Fibroblast of peridontal ligament (primary cell): ENCODE data around the gene SMAGP.
A peak's percentile ranks its signal among the peaks of the same experiment; 100 is the strongest.
"Not testable (repeated sequence)": the region's sequence is repeated elsewhere in the genome, so short reads cannot be mapped to it uniquely, and the experiment has no call there.

Experiments used
- DNase-seq: peaks from one replicate; pipeline ENCODE4 v3.0.0-alpha.2; 2010; ENCODE audit errors: extremely low read depth

SMAGP gene, protein sequence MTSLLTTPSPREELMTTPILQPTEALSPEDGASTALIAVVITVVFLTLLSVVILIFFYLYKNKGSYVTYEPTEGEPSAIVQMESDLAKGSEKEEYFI

DNA sequence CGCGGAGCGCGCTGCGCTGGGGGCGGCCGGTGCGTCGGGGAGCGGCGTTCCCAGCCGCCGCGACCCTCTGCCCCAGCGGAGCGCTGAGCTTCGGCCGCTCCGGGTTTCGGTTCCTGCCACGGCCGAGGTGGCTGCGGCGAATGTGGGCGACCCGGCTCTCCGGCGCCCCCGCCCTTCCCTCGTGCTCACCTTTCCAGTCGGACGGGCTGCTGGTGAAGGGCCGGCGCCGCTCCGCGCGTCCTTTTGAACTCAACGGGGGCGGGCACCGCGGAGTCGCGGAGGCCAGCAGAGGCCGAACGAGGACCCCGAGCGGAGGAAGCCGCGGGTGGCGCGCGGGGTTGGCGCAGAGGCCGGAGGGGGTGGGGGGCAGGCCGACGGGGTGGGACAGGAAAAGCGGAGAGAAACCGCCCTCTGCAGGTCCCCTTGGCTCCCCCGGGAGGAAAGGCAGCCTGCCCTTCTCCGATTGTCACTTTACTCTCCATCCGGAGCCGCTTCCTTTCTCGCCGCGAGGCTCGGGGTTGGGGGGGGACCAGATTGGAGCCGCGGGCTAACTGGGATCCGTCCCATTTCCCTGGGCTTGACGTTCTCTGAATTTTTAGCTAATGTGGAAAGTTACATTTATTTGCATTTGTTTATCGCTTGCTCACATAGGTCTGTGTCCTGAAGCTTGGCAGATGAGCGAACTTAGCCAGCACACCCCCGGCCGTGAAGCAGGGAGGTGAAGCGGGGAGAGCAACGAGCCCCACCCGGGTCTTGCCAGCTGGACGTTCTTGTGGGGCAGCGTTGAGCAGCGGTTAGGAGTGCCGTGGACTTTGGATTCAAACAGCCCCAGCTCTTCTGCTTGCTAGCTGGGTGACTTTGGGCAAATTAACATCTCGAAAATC, at the start of gene SMAGP:
Gene SMAGP (minus strand): TSS at position 349 of the 884 bp plus-strand sequence. CDS start 1,137 bp downstream, outside the sequence.
- no peak for DNase-seq

DNA sequence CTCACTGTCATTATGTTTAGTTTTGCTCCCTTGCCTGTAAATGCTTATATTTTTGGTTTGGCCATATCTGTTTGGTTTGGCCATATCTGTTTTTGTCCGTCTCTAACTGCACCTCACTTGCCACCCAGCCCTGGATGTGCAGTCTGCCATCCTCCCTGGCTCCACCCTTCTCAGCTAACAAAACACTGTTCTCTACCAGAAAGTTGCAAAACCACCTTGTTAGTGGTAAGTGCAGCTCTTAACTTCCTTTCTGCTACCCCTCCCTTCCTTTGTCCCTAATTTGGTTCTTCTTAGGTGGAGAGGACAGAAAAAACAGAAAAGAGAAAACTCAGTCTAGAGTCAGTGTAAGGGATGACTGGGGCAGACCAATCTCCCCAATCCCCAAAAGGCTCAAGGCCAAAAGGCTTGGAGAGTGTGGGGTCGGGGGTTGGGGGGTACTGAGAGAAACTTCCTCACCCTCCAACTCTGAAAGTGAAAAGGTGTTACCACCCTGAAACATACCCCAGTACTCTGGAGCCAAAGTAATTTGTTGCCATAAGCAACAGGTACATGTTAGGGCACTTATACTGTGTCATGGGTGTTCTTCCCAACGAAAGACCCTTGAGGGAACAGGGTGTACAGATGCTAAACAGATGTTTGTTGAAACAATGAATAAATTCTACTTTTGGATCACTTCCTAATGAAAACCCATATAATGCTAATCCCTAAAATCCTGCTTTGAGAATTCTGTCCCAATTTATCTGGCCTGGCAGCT, 48.8 kb upstream of the SMAGP start:
- no peak for DNase-seq

DNA sequence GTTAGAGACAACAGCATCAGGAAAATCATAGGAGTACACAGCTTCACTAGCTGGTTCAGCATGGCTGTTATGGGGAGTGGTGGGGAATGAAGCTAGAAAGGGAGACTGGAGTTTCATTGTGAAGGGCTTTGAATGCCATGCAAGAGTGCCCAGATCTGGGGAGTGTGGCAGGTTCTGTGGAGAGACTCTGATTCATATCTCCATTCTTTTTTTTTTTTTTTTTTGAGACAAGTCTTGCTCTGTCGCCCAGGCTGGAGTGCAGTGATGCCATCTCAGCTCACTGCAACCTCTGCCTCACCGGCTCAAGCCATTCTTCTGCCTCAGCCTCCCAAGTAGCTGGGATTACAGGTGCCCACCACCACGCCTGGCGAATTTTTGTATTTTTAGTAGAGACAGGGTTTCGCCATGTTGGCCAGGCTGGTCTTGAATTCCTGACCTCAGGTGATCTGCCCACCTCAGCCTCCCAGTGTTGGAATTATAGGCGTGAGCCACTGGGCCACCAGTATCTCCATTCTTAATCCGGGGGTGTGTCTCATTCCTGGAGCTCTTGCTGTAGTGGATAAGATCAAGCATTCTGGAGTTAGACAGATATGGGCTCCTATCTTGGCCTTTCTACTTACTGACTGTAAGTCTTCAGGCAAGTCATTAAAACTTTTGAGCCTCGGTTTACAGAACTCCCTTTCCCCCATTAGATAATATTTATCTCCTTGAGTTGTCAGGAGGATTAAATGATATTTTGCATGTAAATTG, 48.0 kb upstream of the SMAGP start:
- DNase-seq = not testable (repeated sequence)

DNA sequence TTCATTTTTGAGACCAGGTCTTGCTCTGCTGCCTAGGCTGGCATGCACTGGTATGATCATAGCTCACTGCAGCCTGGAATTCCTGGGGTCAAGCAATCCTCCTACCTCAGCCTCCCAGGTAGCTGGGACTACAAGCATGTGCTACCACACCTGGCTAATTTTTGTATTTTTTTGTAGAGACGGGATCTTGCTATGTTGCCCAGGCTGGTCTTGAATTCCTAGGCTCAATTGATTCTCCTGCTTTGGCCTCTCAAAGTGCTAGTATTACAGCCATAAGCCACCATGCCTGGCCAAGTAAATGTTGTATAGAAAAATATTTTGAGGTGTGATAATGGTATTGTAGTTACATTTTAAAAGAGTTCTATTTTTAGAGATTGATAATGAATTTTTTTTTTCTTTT, 41.2 kb upstream of the SMAGP start:
- no peak for DNase-seq

DNA sequence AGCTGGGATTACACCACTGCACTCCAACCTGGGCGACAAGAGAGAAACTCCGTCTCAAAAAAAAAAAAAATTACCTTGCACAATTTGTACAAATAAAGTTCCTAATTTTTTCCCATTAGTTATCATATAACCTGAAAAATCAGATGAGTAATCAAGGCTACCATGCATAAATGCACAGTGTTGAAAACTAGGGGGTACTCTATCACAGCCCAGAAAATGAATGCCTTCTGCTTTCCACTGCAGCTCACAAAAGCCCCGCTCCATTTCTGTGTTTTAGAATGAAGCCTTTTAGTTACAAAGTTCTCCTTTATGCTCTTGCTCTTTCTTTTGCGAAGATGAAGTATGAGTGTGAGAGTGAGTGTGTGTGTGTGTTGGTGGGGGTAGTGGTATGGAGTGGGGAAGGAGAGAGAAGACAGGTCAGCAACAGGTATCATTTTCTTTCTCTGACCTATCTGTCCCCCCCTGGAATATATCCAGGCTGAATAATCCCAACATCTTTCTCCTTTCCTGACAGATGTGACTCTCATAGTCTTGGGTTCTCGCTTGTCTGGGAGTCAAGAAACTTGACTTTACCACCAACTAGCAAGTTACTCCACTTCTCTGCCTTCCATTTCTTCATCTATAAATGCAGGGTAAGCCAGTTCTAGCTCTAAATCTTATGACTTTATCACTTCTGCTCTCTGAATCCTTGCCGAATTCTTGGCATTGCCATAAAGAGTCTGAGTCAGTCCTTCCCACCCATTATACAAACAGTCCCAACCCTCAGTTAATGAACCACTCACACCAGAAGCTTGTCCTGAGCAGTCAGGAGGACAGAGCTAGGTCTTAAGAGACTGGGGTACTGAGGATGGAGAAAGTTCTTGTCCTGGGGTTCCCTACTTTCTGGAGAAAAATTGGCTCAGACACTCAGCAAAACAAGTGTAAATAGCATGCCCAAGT, 37.7 kb upstream of the SMAGP start:
- DNase-seq = peak; percentile 93

DNA sequence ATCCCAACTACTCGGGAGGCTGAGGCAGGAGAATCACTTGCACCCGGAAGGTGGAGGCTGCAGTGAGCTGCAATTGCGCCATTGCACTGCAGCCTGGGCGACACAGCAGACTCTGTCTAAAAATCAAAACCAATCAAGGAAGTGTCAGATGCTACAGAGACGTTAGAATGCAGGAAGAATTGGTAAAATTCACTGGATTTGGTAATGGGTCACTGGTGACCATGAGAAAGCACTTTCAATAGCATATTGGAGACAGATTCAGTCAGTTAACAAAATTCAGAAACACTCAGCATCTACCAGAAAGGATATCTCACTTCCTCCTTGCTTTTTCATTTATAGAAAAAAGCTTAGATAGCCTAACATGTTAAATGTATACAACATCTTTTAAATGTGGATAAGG, 36.3 kb upstream of the SMAGP start:
- DNase-seq = no peak

DNA sequence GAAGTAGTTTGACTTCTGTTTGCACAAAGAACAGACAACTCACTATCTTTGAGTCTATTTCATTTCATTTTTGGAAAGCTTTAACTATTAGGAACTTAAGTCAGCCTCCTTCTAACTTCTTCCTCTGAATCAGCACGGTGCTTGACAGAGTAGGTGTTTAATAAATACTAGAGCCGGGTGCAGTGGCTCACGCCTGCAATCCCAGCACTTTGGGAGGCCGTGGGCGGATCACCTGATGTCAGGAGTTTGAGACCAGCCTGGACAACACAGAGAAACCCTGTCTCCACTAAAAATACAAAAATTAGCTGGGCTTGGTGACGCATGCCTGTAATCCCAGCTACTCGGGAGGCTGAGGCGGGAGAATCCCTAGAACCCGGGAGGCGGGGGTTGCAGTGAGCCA, 30.6 kb upstream of the SMAGP start:
- DNase-seq = not testable (repeated sequence)

DNA sequence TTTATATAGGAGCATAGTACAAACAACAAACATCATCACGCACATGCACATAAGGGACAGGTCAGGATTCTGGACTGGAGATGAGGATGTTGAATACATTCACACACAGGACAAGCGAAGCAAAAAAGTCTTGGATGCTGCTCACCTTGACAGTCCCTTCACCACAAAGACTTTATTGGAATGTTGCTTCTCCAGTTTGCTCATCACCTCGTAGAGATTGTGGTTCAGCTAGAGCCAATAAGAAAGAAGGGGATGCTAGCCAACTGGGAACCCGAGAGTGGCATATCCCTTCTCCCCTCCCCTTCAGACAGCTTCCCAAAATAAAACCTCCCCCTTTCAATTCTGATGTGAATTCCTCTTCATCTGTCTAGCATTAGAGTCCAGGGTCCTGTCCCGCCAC, 25.4 kb upstream of the SMAGP start:
- DNase-seq = no peak

DNA sequence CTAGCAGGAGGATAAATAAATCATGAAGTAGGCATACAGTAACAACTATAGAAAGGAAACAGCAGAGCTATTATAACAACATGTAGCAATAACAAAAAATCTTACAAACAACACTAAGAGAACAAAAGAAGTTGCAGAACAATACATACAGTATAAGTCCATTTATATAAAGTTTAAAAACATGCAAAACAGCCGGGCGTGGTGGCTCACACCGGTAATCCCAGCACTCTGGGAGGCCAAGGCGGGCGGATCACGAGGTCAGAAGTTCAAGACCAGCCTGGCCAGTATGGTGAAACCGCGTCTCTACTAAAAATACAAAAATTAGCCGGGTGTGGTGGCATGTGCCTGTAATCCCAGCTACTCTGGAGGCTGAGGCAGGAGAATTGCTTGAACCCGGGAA, 23.9 kb upstream of the SMAGP start:
- not testable (repeated sequence) for DNase-seq

DNA sequence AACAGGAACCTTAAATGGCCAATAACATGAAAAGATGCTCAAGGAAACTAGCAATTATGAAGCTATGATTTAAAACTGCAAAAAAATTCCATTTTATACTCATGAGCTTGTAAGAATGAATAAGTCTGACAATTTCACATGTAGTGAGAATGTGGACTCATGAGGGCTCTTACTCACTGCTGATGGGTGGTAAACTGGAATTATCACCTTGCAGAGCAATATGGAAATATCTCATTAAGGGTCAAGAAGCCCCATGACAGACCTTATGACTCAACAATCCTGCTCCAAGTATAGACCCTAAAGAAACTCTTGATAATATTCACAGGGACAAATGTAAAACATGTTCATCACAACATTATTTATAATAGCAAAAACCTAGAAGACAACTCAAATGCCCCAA, 23.5 kb upstream of the SMAGP start:
- no peak for DNase-seq

DNA sequence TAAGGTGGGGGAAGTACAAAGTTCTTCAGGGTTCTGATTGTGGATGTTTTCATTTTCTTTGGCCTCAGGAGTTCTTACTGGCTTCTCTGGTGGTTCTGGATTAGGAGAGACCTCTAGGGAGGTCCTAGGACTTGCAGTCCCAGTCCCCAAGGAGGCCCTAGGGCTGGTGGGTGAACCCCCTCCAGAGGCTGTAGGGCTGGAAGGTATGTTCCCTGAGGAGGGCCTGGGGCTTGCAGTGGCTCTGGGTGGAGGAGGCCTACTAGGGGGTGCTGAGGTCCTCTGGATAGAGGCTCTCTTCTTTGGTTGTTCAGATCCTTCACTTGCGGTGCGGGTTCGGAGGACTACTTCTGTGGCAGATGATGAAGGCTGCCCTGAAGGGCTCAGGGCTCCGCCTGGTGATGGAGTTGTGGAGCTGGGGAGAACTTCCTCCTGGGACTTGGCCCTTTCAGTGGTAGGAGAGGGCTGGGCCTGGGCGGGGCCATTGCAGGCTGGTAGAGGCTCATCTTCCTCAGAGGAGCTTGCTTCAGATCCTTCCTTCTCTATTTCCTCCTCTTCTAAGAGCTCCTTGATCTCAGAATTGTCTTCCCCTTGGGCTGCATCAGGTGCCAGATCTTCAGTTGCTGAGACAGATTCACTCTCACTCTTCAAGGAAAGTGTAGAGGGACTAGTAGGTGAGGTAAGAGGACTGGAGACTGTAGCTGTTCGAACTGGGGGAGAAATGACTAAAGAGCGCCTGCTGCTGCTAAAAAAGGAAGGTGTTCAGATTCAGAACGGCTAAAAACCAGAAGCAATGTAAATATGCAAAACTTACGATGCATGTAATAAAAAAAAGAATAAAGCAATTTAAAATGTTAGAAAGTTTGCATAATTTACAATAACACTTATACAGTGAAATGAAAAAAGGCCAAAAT, 21.6 kb upstream of the SMAGP start:
- DNase-seq = not testable (repeated sequence)

DNA sequence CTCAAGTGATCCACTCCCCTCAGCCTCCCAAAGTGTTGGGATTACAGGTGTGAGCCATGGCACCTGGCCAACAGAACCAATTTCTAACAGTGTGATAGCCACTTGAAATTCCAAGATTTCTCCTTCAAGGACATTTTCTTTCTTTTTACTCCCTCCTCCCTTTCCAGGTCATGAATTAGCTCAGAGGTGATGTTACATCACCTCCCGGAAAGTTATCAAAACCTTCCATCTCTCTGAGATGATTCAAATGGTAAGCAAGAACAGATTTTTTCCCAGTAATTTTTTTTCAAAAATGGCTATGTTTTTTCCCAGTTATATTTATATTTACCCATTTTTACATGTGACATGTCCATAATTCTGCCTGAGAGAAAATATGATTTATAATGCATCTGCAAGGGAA, 15.6 kb upstream of the SMAGP start:
- no peak for DNase-seq

DNA sequence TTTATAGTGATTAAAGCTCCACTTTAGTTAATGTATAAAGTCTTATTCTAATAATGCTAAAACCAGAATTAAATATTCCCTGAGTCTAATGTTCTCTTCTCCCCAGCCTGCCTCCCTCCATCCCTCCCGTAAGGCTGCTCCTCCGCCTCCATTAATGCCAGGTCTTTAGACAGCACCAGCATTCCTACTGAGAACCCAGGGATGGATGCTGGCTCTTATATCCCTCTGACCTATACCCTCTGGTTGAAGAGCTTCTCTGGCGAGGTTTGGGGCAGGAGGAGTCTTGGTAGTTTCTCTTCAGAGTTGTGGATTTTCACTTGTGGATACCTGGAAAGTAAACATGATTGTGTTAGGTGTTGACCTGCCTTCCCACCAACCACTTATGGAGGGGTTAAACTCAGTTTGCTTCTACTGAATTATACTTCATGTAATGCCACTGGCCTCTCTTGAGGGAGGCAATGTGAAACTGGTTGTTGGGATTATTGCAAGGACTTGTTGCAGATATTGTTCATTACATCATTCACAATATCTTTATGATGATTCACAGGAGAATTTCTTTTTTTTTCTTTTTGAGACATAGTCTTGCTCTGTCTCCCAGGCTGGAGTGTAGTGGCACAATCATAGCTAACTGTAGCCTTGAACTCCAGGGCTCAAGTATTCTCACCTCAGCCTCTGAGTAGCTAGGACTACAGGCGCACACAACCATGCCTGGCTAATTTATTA, 11.1 kb upstream of the SMAGP start:
- DNase-seq = peak; percentile 79

DNA sequence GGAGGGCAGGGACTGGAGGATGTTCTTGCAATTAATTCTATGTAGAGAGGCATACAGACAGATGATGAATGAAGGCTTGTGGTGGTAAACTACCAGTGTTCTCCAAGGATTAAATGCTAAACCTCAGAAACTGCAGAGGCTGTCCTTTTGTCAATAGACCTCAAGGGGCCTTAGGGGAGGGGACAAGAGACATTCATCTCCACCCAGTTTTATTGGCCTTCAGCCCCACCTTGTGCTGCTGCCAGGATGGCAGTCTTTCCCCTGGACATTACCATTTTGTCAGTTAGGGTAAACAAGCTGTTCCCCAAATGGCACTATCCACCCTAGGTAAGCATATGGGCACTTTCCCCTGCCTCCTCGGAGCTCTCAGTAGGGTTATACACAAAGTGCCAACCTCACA, 4.9 kb upstream of the SMAGP start:
- DNase-seq = no peak

DNA sequence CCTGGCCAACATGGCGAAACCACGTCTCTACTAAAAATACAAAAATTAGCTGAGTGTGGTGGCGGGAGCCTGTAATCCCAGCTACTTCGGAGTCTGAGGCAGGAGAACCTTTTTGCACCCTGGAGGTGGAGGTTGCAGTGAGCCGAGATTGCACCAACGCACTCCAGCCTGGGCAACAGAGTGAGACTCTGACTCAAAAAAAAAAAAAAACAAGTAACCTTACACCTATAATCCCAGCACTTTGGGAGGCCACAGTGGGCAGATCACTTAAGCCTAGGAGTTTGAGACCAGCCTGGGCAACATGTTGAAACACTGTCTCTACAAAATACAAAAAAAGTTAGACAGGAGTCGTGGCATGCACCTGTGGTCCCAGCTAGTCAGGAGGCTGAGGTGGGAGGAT, 2.6 kb upstream of the SMAGP start:
- not testable (repeated sequence) for DNase-seq

DNA sequence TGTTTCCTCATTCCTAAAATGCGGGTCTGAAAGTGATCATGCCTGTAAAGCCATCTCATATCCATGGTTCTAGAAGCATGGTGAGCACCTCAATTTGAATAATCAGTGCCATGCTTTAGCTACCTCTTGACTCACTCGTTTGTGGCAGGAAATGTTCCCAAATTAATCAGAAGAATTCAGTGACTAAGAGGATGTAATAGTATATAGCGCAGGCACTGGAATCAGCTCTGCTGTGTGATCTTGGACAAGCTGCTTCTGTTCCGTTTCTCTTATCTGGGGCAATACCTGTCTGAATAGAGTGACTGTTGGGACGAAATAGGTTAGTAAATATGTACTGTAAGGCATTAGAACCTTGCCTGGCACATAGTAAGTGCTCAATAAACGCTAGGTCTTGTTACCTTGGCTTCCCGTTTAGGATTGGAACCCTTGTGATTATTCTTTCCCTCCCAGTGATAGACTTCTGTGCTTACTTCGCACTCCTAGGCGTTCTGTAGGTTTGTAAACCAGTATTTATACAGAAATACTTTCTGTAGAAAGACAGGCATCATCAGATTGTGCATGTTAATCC, 820 bp upstream of the SMAGP start:
- DNase-seq = peak; percentile 81

DNA sequence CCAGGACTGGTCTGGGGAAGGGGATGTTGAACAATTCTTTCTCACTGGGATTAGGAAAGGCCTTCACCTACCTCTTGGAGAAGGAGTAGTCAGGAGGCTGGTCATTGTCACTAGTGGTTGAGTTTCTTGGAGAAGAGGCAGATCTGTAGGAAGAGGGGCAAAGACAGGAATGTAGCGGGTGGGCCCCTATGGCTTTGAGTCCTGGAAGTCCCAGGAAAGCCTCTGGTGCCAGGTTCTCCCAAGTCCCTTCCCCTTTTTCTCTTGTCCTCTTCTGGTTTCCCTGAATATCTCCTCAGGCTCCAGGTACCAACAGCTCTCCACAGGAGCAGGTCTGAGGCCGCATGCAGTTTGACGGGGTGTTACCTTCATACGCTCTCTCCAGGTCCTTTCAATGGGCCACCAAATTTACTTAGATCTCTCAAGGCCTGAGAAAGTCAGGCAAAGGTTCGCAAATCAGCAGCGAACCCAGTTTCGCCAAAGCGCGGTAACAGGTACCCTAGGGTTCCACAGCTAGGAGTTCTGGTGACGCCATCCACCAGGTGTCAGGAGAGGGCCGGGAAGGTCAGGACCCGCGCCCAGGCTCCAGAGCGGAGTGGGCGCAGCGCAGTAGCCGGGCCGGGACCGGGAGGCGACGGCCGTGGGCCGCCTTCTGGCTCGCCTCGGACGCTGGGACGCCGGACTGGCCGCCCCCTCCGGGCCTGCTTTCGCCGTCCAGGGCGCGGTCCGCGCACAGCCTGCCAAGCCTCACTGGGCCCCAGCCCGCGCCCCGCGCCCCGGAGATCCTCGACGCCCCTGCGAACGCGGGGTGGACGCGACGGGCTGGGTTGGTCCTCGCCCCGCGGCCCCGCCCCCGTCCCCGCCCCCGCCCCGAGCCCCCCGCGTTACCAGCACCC, 795 bp downstream of the SMAGP start:
- peak; percentile 52 for DNase-seq

DNA sequence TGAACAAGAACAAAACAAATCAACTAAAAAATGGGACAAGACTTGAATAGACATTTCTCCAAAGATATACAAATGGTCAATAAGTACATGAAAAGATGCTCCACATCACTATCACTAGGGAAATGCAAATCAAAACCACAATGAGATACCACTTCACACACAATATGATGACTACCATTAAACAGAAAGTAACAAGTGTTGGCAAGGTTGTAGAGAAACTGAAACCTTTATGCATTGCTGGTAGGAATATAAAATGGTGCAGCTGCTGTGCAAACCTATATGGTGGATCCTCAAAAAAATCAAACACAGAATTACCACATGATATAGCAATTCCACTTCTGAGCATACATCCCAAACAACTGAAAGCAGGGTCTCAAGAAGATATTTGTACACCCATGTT, 5.2 kb downstream of the SMAGP start:
- DNase-seq = no peak
